GM12874 (cell line): ENCODE results near the gene NPAS3.

ENCODE experiments used
- TF ChIP-seq, protein P1 (sequence below): IDR thresholded peaks from 2 replicates; pipeline ENCODE4 v1.5.1; 2011; ENCODE audit warnings: low read depth, mild to moderate bottlenecking, control low read depth, low read length, moderate library complexity; ENCODE audit not compliant: insufficient read depth

Gene NPAS3

DNA sequence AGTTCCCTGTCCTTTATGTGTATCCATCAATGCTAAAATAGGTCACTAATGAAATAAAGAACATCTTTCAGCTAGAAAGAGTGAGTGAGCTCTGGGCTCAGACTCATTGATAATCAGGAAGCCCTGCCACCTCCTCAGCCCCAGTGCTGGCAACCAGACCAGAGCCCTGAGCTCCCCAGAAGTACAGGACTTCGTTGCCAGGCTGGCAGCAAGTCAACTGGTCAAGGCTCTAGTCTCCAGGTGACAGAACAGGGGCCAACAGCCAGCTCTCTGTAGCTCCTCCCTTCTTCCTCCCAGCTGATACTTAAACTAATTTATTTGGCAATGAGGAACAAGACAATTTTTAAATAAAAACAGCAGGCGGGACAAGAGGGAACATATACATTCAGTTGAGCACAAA, 866.9 kb downstream of the NPAS3 start:
- TF ChIP-seq, protein P1, sequence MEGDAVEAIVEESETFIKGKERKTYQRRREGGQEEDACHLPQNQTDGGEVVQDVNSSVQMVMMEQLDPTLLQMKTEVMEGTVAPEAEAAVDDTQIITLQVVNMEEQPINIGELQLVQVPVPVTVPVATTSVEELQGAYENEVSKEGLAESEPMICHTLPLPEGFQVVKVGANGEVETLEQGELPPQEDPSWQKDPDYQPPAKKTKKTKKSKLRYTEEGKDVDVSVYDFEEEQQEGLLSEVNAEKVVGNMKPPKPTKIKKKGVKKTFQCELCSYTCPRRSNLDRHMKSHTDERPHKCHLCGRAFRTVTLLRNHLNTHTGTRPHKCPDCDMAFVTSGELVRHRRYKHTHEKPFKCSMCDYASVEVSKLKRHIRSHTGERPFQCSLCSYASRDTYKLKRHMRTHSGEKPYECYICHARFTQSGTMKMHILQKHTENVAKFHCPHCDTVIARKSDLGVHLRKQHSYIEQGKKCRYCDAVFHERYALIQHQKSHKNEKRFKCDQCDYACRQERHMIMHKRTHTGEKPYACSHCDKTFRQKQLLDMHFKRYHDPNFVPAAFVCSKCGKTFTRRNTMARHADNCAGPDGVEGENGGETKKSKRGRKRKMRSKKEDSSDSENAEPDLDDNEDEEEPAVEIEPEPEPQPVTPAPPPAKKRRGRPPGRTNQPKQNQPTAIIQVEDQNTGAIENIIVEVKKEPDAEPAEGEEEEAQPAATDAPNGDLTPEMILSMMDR = no peak

DNA sequence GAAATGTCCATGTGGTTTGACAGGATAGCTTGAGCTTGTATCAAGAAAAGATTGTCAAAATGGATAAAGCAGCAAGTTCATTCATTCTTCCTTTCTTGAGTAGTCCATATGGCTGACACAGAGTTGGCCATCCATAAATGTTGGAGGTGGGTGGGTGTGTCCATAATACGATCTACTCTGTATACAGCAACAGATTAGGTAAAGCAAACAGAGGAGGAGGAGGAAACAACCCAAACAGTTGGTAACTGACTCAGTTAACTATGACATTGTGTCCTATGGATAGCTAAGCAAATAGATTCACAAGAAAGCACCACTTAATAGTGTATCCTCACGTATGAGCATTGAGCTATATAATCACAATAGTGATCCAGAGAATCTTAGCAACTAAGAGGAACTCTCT, 868.2 kb downstream of the NPAS3 start:
- TF ChIP-seq, protein P1 = no peak

DNA sequence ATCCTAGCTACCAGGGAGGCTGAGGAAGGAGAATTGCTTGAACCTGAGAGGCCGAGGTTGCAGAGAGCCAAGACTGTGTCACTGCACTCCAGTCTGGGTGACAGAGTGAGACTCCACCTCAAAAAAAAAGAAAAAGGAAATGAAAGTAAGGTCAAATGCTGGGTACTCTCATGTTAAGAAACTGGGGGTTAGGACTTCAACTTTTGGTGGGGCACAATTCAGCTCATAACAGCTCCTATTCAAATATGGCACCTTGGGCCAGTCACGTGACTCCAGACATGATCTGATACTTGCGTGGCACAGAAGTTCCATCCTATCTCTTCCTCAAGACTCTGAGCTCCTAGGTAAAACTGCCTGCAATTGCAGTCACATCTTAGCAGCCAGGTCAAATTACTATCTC, 869.5 kb downstream of the NPAS3 start:
- TF ChIP-seq, protein P1 = no peak

DNA sequence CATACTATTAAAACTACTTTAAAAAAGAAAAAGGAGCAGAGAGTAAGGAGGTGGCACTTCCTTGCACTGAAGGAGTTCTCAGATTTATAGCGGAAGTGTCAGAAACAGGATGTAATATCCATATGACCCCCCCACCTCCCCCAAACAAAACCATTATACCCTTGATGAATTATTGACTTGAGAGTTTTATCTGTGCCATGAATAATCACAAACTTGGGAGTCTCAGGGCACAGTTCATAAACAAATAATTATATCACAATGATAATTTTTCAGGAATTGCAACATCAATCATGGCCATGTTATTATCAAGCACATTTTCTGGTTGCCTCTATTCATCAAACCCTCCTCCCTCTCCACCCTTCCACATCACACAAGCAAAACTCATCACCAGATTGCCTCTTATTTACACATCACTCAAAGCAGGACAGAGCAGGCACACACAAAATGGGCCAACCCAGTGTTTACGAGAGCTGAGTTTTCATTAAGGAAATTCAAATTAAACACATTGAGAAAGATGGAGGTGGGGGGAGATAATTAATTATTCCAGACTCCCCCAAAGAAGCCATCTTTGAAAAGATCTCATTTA, 870.8 kb downstream of the NPAS3 start:
- TF ChIP-seq, protein P1 = no peak

DNA sequence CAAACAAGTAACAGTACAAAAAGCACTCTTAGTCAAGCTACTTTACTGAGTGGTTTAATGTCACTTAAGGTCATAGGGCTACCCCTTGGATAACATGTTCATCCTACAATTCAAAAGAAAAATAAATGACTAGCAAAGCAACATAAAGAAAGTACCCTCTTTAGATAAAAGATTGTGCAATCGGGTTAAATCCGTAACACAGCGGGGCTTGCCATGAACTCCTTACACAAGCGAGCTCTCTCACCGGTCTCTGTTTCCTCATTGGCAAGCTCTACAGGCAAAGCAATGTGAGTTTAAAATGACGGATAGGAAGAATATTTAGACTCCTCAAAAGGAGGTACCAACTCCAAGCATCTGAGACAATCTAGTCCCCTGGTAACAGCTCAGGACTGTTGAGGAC, 871.6 kb downstream of the NPAS3 start:
- TF ChIP-seq, protein P1 = no peak

DNA sequence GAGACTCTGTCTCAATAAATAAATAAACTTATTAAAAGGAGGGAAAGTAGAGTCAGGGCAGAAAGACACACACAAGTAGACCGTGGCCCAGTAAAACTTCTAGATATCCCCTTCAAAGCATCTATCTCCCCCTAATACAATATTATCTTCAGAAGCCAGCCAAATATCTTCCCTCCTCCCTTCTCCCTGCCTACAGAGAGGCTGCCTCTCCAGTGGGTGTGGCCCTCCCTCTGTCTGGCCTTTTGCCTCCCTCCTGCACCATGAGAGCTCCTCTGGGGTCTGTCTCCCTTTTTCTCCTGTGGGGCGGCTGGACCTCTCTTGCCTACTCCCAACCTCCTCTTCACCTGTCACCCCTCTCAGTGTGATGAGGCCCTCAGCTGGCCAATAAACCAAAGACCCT, 873.0 kb downstream of the NPAS3 start:
- TF ChIP-seq, protein P1 = no peak

DNA sequence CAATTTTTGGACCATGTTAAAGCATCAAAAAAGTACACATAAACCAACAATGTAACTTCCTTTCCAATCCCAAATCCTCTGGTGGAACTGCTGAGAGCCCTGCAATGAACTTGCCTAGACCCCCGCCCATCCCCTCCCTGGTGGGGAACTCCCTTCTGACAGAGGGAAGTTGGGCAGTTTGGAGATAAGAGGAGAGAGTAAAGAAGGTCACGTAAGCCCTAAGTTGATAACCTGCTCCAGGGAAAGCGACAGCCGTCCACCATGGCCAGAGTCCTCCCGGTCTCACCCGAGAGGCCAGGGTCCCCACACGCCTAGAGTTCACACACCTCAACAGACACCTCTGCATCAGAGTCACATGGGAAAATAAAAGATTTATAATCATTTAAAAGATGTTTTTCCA, 873.5 kb downstream of the NPAS3 start:
- TF ChIP-seq, protein P1 = no peak
